GM19023 (cell line): ENCODE measurements around the gene CELSR3.

ENCODE experiments used
- ATAC-seq: cut with Tn5 transposase; IDR thresholded peaks from one replicate; pipeline ENCODE4 v1.9.1; 2021; ENCODE audit warnings: mild to moderate bottlenecking, moderate library complexity; ENCODE audit not compliant: unreplicated experiment

Gene CELSR3

DNA sequence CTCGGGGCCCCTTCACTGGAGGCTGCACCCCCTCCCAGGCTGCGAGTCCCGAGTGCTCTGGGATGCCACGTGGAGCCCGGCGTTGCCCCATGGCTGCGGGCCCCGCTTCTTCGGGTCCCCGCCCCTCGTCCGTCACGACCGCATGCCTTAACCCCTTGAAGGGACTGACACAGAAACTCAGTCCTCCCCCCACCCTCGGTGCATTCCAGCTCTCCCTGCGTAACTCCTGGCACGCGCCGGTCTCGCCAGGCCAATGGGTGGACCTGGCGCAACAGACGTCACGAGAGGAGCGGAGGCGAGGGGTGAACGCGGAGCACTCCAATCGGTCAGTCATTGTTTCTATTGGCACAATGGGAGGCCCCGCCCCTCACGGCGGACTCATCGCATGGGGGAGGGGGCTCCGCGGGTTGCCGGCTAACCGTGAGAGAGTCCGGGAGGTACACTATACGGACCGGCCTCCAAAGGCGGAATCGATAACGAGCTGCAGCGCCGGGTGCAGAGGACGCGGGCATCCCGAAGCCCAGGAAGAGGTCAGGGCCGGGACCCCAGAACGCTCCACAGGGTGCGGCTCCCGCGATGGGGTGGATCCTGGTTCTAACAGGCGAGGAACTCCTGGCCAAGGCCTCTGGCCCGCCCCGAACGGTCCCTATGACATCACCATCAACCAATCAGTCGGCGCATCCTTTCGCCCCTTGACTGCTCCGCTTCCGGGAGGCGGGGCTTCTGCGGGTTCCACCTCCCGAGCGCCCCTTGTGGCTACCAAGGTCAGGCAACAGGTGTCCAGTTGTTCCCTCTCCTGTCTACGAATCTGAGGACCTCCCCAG, 1.0 kb upstream of the CELSR3 start:
- peak; percentile 83 for ATAC-seq

DNA sequence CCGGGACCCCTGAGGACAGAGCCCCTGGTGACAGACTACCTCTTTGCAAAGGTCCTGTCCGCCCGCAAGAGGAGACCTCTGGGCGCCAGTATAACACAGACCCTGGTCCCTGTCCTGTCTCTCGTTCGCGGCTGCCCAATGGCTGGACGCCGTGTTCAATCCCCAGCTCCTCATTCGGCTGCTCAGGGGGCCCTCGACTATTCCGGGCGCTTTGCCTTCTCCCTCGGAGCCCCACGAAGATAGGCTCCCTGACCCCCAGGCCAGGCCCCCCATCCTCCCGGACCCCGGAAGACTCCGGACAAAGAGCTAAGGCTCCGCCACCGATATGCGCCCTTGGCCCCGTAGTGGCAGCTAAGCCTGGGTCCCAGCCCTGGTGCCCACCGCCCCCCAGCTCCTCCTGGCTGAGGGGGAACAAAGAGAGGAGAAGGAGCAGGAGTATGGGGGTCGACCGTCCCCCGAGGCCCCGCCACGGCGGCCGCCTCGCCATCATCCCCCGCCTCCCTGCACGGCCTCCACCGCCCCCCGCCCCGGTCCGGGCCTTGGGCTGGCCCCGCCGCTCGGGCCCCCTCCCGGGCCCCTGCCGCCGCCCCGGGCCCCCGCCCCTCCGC, 437 bp downstream of the CELSR3 start:
- no peak for ATAC-seq

DNA sequence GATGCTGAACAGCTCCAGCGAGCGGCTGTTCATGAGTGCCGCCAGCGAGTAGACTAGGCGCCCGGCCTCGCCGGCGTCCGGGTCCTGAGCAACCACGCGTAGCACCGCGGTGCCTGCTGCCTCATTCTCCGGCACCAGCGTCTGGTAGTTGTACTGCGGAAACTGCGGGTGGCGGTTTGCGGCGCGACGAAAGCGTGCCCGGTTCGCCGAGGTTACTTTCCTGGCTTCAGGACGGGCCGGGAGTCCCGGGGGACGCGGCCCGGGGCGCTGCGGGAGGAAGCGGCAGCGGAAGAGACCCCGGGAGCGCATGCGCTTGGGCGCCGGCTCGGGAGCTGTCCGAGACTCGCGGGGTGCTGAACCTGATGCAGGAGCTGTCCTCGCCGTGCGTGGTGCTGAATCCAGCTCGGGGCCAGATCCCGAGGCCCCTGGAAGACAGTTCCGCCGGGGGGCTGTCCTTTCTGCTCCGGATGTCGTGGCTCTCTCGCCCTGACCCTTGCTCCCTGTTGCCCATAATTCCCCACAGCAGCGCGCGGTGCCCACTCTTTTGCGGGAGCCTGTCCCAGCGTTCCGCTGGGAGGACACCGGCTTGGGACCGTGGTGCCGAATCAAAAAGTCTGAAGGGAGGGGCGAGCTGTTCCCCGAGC, 1.1 kb downstream of the CELSR3 start:
- ATAC-seq = no peak

DNA sequence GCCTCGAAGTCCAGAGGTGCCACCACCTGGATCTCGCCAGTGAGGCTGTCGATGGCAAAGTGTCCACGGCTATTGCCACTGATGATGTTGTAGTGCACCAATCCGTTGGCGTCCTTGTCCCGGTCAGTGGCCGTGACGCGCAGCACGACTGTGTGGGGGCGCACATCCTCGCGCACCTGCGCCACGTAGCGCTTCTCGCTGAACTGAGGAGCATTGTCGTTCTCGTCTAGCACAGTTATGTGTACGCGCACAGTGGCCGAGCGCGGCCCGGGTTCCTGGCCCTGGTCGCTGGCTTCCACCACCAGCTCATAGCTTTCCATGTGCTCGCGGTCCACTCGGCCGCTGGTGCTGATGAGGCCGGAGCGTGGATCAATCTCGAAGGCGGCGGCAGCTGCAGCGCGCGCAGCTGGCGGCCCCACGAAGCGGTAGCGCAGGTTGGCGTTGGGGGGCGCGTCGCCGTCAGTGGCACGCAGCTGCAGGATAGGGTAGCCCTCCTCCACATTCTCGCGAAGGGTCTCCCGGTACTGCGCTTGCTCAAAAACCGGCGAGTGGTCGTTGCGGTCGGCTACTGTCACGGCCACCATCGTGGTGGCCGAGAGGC, 1.8 kb downstream of the CELSR3 start:
- no peak for ATAC-seq

DNA sequence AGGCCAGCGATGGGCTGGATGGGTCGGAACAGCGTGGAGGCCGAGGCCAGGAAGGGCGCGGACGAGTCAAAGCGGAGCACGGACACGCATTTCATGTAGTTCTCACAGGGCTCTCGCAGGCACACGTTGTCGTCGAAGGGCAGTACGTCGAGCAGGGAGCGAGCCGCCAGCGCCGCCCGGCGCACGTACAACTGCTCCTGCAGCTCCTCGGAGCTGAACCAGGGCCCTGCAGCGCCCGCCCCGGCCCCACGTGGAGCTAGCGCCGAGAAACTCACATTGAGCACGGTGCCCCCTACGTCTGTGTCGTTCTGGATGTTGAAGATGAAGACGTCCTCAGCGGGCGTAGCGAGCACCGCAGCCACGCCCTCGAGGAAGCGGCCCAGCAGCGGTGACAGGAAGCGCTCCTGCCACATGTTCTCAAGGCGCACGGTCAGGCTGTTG, 5.8 kb downstream of the CELSR3 start:
- no peak for ATAC-seq

DNA sequence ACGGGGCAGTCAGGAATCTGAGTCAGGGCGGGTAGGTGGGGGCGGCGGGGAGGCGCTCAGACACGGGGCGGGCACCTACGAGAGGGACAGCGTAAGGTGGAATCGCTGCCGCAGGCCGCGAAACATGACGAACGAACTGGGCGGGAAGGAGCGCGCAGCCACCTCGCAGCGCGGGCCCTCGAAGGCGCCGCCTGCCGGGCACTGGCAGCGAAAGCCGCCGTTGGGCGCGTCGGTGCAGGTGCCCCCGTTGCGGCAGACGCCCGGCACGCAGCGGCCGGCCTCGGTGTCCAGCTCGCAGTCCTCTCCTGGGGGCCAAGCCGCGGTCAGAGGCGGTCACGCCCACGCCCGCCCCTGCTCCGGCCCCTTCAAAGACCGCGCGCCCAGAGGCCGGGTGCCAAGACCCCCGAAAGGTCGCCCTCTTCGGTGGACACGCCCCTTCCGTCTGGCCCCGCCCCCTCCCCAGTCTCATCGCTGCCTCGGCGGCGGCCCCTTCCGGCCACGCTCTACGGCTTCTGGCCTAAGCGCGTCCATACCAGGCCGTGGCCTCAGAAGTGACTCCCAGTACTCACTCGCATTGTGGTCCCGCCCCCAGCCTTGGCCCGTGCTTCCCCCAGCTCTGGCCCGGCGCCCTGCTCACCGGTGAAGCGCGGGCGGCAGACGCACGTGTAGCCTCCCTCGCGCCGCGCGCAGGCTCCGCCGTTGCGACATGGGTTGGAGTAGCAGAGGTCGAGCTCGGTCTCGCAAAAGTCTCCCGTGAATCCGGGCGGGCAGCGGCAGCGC, 6.4 kb downstream of the CELSR3 start:
- peak; percentile 62 for ATAC-seq

DNA sequence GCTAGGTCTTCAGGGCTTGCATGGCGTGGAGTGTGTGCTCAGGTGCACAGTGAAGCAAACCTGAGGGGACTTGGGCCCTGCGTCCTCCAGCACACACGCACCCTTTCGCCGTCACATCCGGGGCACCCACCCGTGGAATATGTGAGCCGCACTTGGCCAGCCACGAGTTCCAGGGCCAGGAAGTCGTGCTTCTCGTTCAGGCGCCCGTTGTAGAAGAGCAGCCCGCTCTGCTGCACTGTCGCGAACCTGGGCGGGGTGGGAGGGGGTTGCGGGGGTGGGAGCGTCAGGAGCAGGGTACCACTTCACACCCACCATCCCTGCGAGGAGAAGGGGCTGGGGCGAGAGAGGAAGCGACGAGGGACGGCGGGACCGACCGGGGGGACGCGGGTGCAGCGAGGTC, 7.1 kb downstream of the CELSR3 start:
- no peak for ATAC-seq

DNA sequence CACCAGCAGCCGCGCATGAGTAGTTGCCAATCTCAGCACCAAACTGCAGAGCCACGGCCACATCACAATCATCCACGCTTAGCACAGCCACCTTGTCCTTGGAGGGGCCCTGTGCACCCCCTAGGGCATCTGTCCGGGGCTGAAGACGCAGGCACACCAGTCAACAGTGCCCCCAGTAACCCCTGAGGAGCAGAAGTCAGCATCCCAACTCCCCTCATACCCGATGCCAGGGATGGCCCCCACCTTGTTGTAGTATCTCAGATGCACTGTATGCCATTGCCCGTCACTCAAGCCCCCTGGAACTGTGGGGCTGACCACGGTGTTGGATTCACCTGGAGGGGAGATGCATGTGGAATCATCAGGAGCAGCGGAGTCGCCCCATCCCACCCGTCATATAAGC, 7.6 kb downstream of the CELSR3 start:
- no peak for ATAC-seq

DNA sequence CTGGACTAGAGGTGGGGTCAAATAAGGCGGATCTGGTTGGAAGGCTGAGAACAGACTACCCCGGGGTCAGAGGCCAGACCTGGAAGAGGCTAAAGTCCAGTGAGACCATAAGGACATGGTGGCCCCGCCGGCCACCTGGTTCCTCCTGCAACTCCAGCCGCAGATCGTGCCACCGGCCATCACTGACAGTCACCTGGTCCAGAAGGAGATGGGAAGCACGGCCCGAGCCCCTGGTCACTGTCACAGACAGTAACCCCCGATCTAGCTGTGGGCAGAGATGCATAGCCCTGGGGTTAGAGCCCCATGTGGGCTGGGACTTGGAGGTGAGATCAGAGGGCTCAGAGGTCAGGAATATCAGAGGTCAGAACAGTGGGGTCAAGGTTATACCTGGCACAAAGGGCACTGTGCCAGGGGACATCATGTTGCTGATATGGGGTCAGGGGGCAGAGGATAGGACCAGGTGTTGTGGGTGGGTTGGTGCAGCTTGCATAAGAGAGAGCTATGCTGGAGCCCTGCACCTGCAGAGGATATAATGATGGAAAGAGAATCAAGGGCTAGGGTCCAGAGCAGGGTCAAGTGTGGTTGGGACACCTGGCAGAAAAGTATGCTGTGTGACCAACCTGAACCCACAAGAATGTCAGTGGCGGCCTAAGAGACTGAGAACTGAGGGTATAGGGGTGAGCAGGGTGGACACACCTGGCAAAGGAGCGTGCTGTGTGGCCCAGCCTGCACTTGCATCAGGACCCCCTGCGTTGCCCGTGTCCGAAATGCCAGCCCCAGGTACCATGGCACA, 9.6 kb downstream of the CELSR3 start:
- no peak for ATAC-seq

DNA sequence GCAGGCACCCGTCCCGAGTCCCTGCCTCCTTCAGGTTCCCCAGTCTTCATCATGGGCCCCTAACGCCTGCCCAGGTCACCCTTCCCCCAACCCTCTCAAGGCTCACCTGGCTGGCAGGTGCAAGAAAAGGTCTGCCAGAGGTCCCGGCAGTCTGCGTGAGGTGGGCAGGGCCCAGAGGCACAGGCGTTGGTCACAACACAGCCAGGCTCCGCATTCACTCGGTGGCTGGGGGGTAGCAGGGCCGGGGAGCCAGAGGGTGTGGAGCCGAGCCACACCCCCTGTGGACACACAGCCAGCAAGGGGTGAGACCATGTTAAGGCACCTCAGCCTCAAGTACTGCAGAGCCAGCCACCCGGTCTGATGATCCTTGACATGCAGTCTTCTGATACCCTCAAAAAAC, 10.9 kb downstream of the CELSR3 start:
- no peak for ATAC-seq

DNA sequence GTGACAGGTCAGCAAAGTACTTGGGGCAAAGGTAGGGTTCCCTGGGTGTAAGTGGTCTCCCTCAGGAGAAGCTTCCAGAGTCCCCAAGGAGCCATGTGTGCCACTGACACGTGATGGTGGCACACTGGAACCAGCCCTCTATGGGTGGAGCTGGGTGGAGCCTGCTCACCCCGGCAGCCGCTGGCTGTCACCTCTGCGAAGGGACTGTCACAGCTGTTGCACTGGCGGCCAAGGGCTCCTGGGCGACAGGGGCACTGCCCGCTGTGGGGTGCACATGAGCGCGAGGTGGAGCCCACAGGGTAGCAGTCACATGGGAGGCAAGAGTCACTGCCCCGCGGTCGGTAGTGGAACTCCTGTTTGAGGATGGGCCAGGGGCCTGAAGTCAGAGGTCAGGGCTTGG, 12.0 kb downstream of the CELSR3 start:
- no peak for ATAC-seq

DNA sequence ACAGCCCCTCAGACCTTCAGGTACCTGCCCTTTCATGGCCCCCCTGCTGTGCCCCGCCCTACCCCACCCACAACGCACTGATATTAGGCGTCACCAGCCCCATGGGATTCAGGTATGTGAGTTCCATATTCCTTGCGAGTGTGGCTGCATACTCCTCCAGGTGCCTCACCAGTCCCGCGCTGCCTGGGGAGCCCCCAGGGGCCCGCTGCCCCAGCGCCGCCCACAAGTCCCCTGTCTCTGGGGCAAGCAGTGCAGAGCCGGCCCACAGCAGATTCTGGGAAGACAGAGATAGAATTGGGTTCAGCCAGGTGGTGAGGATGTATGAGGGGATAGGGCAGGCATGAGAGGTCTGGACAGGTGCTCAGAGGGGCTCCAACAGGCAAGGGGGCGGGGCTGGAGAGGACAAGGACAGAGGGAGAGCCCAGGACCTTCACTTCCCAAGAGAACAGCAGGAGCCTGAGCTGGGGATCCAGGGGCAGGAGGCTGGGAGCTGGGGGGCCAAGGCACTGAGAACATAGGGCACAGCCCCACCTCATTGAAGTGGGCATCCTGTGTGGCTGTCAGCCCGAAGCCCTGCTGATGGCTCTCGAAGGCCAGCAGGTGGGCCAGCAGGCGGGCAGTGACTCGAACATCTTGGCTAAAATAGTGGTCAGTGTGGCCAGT, 14.4 kb downstream of the CELSR3 start:
- ATAC-seq = no peak

DNA sequence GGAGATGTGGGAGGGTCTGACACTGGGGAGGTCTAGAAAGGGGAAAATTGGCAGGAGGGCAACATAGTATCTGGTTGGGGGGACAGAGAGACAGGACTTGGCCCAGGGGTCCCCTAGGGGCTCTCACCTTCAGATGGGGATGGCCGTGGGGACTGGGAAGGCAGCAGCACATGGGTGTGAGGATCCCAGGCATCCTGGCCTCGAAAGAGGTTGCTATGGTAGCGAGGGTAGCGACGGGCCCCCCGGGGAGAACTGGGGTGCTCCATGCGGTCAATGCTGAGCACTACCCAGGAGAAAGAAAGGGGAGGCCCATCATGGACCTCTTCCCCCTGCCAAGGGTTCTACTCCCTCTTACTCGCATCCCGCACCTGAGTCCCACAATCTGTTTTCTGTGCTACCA, 15.0 kb downstream of the CELSR3 start:
- ATAC-seq = no peak

DNA sequence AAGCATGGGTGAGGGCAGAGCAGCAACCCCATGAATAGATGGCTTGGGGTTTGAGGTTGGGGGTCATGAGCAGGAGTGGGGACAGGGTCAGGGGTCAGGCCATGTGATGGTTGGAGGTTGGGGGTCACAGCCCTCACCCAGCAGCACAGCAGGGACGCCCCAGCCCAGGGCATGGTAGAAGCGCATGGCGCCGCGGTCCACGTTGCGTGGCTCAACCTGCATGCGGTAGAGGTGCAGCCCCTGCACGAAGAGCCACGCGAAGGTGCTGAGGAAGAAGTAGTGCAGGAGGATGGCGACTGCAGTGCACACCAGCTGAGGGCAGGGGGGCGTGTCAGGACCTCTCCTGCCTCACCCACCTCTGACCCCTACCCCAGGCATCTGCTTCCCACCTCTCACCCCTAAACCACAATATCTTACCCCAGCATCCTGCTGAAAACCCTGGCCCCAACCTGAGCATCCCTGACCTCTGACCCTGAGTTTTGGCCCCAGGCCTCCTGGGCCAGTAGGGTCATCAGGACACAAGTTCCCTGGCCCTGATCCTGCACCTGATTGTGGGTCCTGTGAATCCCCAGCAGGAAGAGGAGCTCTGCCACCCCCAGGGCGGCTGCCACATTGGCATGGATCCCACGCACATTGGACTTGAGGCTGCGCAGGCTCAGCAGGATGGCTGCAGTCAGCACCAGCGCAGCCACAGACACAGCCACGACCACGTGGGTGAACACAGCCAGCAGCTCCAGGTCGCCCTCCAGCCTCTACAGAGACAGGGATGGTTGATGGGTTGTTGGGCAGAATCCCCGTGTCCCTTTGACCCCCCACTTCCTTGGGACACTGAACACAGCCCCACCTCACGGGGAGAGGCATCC, 17.6 kb downstream of the CELSR3 start:
- no peak for ATAC-seq

DNA sequence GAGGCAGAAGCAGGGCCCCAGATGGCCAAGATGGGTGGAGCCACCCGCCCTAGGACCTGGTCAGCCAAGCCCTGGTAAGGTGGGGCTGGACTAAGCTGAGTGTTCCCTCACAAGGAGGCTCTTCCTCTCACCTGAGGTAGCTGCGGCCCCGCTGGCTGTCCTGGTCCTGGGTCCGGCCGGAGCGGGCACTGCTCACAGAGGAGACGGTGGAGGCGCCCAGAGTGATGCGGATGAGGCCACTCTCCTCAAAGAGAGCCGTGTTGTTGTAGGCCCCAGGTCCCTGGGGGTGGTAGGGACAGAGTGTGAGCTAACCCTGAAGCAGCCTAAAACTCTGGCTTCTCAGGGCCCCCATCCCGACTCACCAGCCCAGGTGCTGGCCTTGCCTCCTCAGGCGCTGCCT, 20.1 kb downstream of the CELSR3 start:
- ATAC-seq = no peak

DNA sequence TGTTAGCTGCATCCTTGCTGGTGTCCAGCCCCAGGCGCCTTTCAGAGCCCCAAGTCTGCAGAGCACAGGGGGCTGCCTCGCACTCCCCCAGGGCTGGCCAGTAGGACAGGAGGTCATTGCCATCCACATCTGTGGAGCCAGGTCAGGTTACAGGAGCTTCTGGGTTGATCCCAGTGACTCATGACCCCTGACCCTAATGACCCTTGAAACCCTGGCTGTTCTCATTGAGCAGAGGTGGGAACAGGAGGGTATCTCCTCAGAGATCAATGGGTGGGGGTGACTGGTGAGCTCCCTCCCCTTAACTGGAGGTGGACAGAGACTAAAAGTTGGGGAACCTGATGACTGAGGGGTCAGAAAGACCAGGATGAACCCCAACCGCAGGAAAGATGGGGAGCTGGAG, 21.3 kb downstream of the CELSR3 start:
- no peak for ATAC-seq

DNA sequence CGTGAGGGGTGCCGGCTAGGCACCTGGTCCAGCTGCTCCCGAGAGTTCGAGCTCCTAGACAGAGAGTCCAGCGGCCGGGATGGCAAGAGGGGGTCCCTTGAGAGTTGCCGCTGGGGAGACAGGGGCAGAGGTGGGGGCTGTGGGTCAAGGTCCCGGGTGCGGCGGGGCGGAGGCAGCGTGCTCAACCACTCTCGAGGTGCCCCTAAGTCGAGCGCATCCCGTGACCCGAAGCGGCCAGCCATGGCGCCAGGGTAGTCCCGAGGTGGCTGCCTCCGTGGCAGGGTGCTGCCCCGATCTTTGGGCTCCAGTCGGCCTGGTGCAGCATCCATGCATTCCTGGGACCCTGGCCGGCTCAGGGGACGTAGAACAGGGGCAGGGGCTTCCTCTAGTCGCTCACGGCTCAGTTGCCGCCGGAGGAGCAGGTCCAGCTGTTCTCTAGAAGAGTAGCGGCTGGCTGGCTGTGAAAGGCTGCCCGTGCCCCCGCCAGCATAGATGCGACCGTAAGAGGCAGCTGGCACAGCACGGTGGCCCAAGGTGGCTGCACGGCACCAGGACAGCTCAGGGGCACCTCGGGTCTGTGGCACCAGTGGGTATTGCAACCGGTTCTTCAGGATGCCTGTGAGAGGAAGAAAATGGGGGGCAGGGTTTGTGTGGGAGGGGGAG, 22.6 kb downstream of the CELSR3 start:
- no peak for ATAC-seq

DNA sequence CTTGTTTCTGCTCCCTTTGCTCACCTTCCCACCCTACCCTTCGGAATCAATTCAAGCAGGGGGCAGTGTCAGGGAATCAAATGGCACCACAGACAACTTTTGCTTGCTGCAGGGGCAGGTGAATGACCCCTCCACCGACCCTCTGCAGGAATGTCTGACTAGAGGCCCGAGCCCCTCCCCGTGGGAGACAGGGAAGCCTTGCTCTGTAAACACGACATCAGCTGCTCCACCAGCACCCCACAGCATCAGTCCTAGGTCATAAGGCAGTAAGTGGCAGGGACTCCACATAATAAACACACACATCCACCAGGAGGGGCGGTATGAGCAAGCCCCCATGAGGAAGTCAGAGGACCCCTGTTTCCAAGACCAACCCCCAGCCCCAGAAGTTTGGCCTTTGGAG, 25.4 kb downstream of the CELSR3 start:
- no peak for ATAC-seq
